MCF 10A (cell line): ENCODE measurements around the gene XYLT1. TPM values are rescaled to one million over a fixed set of nuclear protein-coding genes. Genes with fewer than 3 reads are reported as not detected.

Experiments
- BruUV-seq: library from RNA; stranded (reverse); fragments of 400-500 nt; replicated peaks from 2 replicates; lab custom pipeline; 2021; lab: Mats Ljungman, UMichigan
- CTCF ChIA-PET: fragments of 300-600 bp; sonication (Branson Sonifier 250); formaldehyde crosslinking; extraction: SDS; loops from one replicate; lab custom pipeline; 2021; ENCODE audit warnings: antibody characterized with exemption, inconsistent platforms; lab: Yijun Ruan, JAX
- POLR2A ChIA-PET: fragments of 300-600, 350-650 bp; sonication (Branson Sonifier 250); formaldehyde crosslinking; extraction: SDS; loops from one replicate; lab custom pipeline; 2020; ENCODE audit warnings: antibody characterized with exemption, inconsistent platforms; lab: Yijun Ruan, JAX
- DNase-seq: peaks from one replicate; pipeline ENCODE4 v3.0.0-alpha.2; 2018; ENCODE audit not compliant: unreplicated experiment
- H3K27ac Mint-ChIP-seq: one replicate; pipeline ENCODE4 v1.8.0; 2022; ENCODE audit warnings: mild to moderate bottlenecking, low read depth, mixed read lengths; ENCODE audit not compliant: unreplicated experiment
- H3K27me3 Mint-ChIP-seq: one replicate; pipeline ENCODE4 v1.8.0; 2022; ENCODE audit warnings: mixed read lengths; ENCODE audit not compliant: insufficient read depth, unreplicated experiment
- H3K36me3 Mint-ChIP-seq: one replicate; pipeline ENCODE4 v1.8.0; 2022; ENCODE audit warnings: mild to moderate bottlenecking, moderate library complexity, mixed read lengths; ENCODE audit not compliant: insufficient read depth, unreplicated experiment
- H3K4me1 Mint-ChIP-seq: one replicate; pipeline ENCODE4 v1.8.0; 2022; ENCODE audit warnings: mixed read lengths; ENCODE audit not compliant: insufficient read depth, unreplicated experiment
- H3K4me3 Mint-ChIP-seq: one replicate; pipeline ENCODE4 v1.8.0; 2022; ENCODE audit warnings: mild to moderate bottlenecking, moderate library complexity, mixed read lengths; ENCODE audit not compliant: unreplicated experiment
- H3K9me3 Mint-ChIP-seq: one replicate; pipeline ENCODE4 v1.8.0; 2022; ENCODE audit warnings: mixed read lengths; ENCODE audit not compliant: unreplicated experiment
- intact Hi-C: fragments of 100-400 bp; cut with micrococcal nuclease; formaldehyde crosslinking; loops from 2 replicates; pipeline ENCODE4 v1.14.1; 2022
- total RNA-seq: library from RNA; stranded (reverse); gene quantifications from 2 replicates; pipeline ENCODE4 v1.2.3, GENCODE V29; 2022
- TF ChIP-seq, protein P1 (sequence below): fragments of 200-600 bp; IDR thresholded peaks from one replicate; pipeline ENCODE4 v1.8.0; 2022; ENCODE audit warnings: antibody characterized with exemption, mild to moderate bottlenecking; ENCODE audit not compliant: unreplicated experiment

Gene XYLT1
- total RNA-seq, 1 experiment from 2014 or later: not detected

DNA sequence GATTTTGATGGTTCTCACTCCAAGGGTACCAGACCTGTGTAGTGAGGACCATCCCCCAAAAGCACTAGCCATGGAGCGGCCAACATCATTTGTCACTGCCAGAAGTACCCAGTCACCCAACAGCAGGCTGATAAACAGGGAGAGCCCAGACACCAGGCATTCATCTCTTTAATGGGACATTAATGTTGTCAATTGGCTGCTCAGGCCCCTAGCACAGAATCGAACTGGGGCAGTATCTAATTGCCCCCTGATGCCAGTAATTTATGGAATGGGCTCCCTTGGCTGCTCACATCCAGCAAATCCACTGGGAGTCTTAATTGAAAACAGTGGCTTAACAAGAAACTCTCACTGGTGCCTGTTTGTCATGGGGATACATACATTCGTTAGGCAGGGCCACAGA, 344.6 kb downstream of the XYLT1 start:
- Mint-ChIP-seq H3K4me1 (no peaks in the 10 kb centered on the region), H3K27ac (no peak overlapping the region), H3K36me3 (no peaks in the 10 kb centered on the region), H3K4me3 (no peak overlapping the region), H3K9me3 (peaks cover 42% of the 10 kb centered on the region), H3K27me3 (no peaks in the 10 kb centered on the region)
- intact Hi-C loops: no loop called here
- DNase-seq: no peak
- ChIA-PET CTCF (interaction anchor here (0.6 kb wide), 1 partner anchor 81 kb away, joined by 4 read pairs; no protein-coding TSS in a partner anchor), POLR2A (no interaction called here)
- BruUV-seq: no TSS peak
- TF ChIP-seq, protein P1, sequence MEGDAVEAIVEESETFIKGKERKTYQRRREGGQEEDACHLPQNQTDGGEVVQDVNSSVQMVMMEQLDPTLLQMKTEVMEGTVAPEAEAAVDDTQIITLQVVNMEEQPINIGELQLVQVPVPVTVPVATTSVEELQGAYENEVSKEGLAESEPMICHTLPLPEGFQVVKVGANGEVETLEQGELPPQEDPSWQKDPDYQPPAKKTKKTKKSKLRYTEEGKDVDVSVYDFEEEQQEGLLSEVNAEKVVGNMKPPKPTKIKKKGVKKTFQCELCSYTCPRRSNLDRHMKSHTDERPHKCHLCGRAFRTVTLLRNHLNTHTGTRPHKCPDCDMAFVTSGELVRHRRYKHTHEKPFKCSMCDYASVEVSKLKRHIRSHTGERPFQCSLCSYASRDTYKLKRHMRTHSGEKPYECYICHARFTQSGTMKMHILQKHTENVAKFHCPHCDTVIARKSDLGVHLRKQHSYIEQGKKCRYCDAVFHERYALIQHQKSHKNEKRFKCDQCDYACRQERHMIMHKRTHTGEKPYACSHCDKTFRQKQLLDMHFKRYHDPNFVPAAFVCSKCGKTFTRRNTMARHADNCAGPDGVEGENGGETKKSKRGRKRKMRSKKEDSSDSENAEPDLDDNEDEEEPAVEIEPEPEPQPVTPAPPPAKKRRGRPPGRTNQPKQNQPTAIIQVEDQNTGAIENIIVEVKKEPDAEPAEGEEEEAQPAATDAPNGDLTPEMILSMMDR: no peak

- no peak overlapping the region for H3K4me3 Mint-ChIP-seq
- ChIA-PET CTCF (interaction anchor here (0.6 kb wide), 1 partner anchor 82 kb away, joined by 4 read pairs; no protein-coding TSS in a partner anchor), POLR2A (no interaction called here)
- no peak for DNase-seq
- no peaks in the 10 kb centered on the region for H3K4me1 Mint-ChIP-seq
- peaks cover 42% of the 10 kb centered on the region for H3K9me3 Mint-ChIP-seq
- TF ChIP-seq, protein P1: no peak
- intact Hi-C loops: no loop called here
- H3K36me3 Mint-ChIP-seq: no peaks in the 10 kb centered on the region
- no TSS peak for BruUV-seq
- H3K27ac Mint-ChIP-seq: no peak overlapping the region
- no peaks in the 10 kb centered on the region for H3K27me3 Mint-ChIP-seq
Observed at GRCh38 chr16:17125671-17126070, 345.1 kb downstream of the XYLT1 start.

GRCh38 chr16:17117906-17118577, 352.7 kb downstream of the XYLT1 start:
- H3K9me3 Mint-ChIP-seq: peaks cover 37% of the 10 kb centered on the region
- no peak overlapping the region for H3K27ac Mint-ChIP-seq
- TF ChIP-seq, protein P1: no peak
- intact Hi-C loops: no loop called here
- no peaks in the 10 kb centered on the region for H3K4me1 Mint-ChIP-seq
- ChIA-PET CTCF (no interaction called here), POLR2A (no interaction called here)
- no TSS peak for BruUV-seq
- no peaks in the 10 kb centered on the region for H3K27me3 Mint-ChIP-seq
- no peaks in the 10 kb centered on the region for H3K36me3 Mint-ChIP-seq
- no peak for DNase-seq
- no peak overlapping the region for H3K4me3 Mint-ChIP-seq

- Mint-ChIP-seq H3K4me1 (no peaks in the 10 kb centered on the region), H3K9me3 (peaks cover 37% of the 10 kb centered on the region), H3K27me3 (no peaks in the 10 kb centered on the region), H3K27ac (no peak overlapping the region), H3K4me3 (no peak overlapping the region), H3K36me3 (no peaks in the 10 kb centered on the region)
- intact Hi-C loops: no loop called here
- POLR2A ChIA-PET: no interaction called here
- no TSS peak for BruUV-seq
- CTCF ChIA-PET: no interaction called here
- TF ChIP-seq, protein P1: no peak
- no peak for DNase-seq
Observed at GRCh38 chr16:17116595-17117322, 354.0 kb downstream of the XYLT1 start.
